GM19372 (cell line): ENCODE results near the gene ARMH4.
"Not testable (repeated sequence)": the region's sequence is repeated elsewhere in the genome, so short reads cannot be mapped to it uniquely, and the experiment has no call there.

ENCODE experiments used
- ATAC-seq: cut with Tn5 transposase; IDR thresholded peaks from one replicate; pipeline ENCODE4 v1.9.1; 2021; ENCODE audit warnings: mild to moderate bottlenecking, low read depth, moderate library complexity; ENCODE audit not compliant: unreplicated experiment

The ARMH4 gene

DNA sequence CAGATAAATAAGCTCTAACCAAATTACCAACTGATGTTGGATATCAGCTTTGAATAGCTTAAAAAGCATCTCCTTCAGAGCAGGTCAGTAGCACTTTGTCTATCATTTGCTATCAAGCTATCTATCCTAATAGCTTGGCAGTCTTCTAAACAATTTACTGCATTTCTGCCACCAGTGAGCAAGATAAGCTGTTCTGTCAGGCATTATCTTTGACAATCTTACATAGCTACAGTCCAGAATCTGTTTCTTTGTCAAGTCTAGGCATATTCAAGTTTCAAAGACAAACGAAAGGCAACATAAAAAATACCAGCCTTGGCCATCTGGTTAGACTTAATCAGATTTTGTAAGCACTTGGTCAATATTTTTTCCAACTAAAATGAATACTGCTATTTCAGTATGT is 5.6 kb downstream of the ARMH4 start:
- no peak for ATAC-seq

DNA sequence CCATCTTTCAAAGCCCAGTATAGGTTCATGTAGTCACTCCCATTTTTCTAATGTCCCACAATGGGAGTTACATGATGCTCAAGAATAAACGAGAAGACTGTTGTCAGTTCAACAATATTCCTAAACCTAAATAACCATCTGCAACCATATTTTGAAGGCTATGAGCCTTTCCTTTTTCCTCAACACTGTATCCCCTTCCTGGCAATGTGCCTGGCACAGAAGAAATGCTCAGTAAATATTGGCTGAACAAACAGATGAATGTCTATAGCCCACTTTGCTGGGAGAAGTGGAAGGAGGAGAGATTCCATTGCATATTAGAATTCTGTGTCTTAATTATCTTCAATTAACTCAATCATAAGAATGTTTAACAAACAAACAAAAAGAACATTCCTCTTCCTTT is 6.1 kb downstream of the ARMH4 start:
- ATAC-seq, result no peak

DNA sequence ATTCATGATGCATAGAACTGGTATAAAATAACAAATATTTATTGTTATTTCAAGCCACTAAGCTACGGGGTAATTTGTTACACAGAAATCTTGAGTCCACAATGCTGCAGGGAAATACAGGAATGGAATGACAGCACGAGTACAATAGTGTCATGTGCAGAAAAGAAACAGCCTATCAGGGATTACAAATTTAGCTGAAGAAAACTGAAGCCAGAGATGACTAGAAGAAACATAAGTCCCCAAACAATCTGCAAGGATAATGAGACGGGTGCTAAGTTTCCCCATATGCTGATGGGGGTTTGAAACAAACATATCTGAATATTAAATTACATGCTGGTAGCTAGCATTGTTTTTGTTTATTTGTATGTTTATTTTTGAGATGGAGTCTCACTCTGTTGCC is 8.9 kb downstream of the ARMH4 start:
- ATAC-seq, result no peak

DNA sequence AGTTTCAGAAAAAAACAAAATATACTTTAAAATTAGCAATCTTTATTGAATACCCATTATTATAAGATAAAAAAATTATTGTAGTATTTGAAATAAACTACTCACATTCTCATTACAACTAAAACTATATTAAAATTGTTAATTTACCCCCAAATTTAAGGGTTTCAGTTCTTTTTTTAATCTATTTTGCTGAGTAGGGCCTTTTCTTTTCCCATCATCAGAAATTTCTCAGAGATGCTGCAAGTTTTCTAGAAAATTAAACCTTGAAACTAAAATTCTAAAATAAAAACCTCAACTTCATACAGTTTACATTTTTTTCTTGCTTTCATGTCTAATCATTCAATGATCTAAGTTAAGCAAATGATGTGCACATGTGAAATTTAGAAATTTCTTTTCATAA is 10.1 kb downstream of the ARMH4 start:
- ATAC-seq, result no peak

DNA sequence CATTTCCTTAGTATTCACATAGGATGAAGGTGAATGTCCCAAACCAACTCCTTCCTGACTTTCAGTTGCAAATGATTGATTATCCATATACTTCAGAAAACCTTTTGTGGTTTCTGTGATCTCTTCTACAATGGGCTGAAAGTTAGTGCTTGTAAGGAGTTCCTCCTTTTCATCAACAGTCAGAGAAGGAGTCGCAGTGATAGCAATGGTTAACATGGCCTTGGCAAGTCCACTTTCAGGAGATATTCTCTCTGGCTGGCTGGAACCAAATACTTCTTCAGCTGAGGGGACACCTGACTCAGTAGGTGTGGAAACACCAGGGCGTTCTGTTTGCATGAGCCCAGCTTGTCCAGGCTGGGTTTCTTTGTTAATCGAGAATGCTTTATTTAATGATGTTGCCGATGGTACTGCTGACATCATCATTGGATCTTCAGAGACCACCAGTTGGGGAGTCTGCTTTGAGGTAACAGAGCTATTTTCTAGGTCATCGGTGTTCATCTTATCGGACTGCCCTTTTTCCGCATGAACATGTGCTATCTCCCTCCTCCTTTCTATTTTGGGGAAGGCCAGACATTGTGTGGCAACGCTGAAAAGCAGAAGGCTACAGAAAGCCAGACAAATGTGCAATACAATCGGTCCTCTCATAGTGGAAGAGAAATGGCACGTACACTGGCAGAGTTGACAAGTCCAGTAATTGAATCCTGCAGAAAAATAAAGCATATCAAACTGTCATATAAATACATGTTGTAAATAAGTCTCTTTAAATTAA is 13.1 kb downstream of the ARMH4 start:
- ATAC-seq, result no peak

DNA sequence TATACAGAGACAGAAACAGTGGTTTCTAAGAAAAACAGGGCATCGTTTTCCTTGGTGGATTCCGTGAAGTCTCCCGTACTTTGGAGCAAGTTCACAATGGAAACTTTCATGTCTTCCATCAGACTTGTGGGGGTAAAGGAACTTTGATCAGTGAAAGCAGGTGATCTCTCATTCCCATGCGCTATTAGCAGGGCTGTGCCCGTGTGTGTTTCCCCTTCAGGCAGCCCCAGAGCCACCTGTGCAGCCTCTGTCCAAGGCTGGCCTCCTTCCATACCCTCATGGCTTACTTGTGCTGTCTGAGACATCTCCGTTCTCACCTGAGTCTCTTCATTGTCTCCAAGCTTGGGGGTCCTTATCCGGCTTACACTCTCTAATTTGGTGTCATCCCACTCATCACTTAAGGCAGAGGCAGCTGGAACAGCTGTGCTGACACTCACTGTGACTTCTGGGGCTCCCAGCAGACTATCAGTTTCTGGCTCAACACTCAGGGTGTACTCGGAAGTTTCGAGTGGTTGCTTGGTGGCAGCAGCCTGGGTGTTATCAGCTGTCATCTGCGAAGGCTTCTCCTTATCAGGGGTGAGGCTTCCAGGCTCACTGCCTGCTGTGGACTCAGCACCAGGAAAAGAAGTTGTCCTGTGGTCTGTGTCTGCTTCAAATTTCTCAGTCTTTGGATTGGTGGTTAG is 13.8 kb downstream of the ARMH4 start:
- no peak for ATAC-seq

DNA sequence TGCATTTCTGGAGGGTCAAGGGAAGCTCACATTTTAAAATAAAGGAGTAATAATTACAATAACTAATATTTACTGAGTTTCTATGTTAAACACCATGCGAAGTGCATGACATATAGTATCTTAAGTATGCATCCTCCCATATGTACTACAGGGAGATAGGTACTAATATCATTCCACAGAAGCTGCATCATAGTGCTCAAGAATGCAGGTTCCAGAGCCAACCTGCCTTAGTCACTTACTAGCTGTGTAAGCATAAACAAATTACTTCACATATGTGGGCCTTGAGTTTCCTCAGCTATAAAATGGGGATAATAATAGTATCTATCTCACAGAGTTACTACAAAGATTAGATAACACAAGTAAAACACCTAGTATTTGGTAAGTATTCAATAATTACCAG is 18.3 kb downstream of the ARMH4 start:
- no peak for ATAC-seq

DNA sequence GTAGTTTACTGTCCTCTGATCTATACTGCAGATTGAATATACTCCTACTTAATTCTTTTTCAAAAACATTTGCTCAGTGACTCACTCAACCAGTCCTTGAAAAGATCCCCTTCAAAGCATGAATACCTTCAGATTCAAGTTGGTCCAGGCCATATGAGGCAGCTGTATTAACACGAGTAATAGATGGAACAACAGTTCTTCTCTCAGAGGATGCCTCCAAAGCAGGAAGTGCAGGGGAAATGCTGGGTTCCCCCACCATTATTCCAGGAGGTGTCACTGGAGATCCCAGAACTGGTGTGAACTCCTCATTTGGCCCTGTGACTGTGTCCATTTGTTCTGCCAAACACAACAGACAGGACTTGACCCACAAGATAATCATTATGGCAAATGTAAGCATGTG is 20.6 kb downstream of the ARMH4 start:
- ATAC-seq, result no peak

DNA sequence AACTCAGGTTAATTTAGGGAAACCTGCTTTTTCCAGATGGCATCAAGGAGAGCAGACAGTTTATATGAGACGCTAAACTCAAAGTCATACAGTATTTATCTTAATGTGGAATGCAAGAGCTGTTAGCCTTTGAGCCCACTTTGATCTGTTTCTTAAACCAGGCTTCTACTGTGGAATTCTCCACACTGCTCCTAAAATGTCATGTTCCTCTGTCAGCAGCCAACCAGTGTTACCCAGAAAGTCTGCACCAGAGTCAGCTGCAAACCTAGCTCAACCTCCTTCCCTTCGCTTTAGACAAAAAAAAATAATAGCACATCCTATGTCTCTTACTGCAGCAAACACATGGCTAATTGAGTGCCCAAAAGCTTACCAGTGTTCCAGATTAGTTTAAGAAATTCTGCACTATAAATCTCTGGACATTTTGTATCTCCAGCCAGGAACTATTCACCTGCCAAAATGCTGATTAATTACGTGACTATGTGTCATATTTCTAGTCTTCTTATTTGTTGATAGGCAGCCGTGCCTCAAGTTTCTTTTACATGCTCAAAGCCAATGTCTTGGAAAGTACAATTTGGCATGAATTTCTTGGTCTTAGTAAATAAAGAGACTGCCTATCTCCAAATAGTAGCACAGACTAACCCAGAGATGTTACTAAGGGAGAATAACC is 21.8 kb downstream of the ARMH4 start:
- ATAC-seq, result no peak

DNA sequence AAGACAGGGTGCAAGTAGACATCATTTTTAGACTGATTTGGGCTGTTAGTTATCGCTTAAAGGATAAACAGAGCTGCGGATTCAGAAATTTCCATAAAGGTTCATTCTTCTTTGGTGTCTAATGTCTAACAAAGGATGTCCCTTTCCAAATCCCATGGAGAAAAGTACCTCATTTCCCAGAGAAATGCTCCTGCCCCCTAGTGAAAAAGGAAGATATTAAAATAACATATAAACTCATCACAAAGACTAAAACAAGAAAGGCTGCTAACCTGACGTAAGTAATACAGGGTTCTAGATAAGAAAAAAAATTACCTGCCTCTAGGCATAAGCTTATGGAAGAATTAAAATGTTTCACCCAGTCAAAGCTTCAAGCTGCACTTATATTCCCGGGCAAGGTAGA is 22.8 kb downstream of the ARMH4 start:
- no peak for ATAC-seq

DNA sequence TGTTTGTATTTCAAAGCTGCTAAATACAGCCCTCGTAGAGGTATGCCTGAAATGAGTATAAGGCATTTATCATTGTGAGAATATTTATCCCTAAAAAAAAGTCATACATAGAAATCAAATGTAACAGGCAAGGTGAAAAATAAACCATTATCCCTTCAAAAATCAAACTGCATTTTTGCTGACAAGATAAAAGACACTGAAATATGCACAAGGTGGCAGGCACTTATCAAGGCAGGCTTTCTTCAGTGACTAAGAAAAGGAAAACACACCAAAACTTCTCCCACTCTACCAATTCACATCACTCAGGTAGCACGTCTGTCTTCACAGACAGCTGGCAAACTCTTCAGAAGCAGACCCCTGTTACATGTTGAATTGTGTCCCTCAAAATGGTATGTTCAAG is 23.6 kb downstream of the ARMH4 start:
- ATAC-seq, result no peak

DNA sequence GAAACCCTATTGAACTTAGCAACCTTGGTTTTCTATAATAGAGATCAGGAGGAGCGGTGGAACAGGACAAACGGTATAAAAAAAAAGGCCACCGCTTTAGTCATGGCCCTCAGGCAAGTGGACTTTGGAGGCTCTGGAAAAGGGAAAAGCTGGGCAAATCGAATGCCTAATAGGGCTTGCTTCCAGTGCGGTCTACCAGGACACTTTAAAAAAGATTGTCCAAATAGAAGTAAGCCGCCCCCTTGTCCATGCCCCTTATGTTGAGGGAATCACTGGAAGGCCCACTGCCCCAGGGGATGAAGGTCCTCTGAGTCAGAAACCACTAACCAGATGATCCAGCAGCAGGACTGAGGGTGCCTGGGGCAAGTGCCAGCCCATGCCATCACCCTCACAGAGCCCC is 29.5 kb downstream of the ARMH4 start:
- not testable (repeated sequence) for ATAC-seq

DNA sequence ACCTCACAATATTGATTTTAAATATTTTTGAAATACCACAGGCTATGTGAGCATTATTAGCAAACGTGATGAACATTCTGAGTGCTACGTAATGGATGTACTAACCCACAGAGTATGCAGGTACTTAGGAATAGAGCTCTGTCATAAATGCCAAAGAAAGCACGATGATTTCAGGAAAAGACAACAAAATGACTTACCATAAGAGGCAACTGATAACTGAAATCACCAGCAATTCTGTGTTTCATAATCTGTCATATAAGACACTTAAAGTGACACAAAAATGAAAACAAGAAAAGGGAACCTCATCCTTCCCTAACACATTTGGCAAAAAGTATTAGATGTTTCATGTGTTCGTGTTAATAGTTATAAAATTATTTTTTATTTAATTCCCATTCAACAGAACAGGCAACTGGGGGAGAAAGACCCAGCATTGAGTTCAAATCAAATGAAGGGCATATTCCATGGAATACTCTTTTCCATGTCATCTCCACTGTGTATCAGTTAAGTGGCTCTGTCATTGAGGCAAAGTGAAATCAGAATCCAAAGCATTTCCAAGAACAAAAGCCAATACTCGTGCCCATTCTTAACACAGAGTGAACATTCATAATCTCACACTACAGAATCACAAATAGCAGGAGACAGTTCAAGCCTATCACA is 30.4 kb downstream of the ARMH4 start:
- no peak for ATAC-seq

DNA sequence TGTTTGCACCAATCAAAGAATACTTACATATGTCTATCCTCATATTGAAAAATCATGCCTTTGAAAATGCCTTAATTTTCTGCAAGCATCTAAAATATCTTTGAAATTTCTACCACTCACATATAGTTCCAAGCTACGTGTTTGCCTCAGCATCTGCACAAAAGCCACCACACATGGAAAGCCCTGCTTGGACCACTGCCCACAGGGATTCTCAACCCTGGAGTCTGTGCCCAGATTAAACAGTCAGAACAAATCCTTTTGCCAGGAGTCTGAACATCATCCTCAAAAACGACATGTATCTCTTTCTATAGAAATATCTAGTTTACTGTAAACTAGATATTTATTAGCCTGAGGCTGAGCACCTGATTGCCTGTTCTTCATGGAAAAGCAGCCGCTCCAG is 32.6 kb downstream of the ARMH4 start:
- no peak for ATAC-seq

DNA sequence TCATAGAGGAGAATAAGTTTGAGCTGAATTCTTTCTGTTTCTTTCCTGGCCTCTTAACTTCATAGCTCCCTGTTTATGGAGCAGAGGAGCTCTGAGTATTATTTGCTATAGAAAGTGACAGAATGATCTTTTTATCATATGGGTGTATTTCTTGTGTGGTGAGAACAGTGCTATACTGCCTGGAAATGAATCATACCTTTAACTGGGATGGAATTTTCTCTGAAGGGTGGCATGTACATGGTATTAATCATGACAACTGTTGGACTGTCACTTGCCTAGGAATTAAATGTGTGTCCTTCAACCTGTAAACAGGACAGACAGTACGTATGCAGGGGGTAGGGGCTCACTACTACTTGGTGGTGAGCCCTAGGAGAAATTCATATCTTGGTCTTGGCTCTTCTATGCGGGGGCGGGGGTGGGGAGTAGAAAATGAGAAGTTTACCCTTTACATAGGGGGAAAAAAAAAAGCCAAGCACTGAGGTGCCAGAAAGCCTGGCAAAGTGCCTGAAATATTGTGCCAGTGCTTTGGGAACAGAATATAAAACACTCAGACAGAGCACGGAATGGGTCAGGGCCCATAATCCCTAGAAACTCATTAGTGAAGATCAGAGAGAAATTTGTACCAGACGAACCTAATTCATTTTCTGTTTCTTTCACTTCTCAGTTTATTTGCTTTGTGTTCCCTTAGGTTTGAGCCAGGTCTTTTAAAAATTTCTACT is 33.8 kb downstream of the ARMH4 start:
- ATAC-seq, result no peak

DNA sequence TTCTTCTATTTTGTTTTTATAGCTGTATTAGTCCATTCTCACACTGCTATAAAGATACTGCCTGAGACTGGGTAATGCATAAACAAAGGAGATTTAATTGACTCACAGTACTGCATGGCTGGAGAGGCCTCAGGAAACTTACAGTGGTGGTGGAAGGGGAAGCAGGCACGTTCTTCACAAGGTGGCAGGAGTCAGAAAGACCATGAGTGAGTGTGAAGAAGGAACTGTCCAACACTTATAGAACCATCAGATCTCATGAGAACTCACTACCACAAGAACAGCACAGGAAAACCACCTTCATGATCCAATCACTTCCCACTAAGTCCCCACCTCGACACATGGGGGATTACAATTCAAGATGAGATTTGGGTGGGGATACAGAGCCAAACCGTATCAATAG is 42.3 kb downstream of the ARMH4 start:
- ATAC-seq, result no peak

DNA sequence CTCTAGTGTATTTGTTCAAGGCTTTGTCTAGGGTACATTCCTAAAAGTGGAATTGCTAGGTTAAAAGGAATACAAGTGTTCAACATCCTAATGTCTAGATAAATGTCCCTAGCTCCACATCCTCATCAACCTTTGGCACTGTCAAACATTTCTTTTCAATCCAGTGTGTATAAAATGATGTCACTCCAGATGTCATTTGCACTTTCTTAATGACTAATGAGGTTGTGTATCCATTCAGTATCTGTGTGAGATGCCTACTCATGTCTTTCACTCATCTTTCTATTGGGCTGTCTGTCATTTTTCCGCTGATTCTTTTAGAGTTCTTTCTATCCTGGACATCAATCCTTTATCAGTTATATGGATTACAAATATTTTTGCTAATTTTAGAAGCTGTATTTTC is 43.3 kb downstream of the ARMH4 start:
- no peak for ATAC-seq

DNA sequence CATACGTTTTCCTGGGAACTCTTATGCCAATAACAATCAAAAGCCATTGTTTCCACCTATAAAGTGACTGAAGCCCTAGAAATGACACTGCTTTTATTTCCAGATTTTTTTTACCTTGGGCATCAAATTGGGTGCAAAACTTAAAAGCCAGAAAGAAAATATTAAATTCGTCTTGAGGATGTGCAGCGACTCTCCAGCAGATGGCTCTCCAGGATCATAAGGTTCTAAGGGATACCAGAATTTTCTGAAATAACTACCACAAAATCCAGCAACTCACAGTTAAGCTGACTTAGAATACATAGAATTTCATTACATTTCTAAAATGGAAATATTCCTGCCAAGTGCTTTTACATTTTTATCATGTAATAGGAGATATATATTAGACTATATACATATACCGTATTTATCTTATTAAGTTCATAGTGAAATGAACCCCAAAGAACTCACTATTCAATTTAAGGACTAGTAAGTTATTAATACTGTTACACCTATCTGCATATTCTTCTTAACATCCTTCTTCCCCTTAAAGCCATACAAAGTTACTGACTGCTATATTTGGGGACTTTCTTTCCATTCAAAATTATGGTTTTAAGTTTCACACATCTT is 44.0 kb downstream of the ARMH4 start:
- ATAC-seq, result no peak

DNA sequence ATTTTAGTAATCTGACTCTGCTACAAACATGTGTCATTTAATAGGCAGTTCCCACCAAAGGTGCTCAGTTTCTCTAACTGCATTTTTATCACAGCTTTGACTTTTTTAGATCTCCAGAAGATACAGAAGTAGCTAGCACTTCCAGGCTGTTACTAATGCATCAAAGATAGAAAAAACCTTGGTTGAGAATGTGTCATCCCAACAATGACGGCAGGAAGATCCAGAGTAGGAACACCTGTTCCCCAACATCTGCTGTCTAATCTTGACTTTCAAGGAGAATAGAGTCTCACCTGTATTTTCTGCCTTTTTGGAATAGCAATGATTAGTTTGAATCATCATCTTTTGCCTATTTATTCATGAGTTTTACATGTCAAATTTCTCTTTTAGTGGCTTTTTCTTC is 45.0 kb downstream of the ARMH4 start:
- no peak for ATAC-seq

DNA sequence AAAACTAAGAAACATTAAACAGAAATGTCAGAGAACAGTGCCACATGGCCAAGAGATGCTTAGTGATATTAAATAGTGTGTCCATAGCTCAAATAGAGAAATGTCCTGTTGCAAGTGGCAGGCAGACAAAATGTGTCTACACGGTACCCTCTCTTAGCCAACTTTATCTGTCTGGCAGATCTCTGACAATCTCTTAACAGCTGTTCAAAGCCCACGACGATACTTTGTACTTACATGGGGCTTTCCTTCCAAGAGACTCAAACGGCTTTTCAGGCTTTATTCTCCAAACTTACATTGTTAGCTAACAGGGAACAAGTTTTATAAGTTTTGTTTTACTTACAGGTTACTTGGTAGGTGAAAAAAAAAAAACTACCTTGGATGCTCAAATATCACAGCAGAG is 45.6 kb downstream of the ARMH4 start:
- no peak for ATAC-seq
